Measurements from ENCODE around the gene WDR62. TPM values are rescaled to one million over a fixed set of nuclear protein-coding genes. Genes with fewer than 3 reads are reported as not detected.

The WDR62 gene
- total RNA-seq, 2 experiments from 2014 or later = 2.0 to 2.6 TPM

- no peak overlapping the region for H3K27ac ChIP-seq (ENCODE audit: low read depth in 1 of 2, low read length in 2 of 2)
- H3K4me1 Mint-ChIP-seq (ENCODE audit: low read depth) = peaks cover 6% of the 10 kb centered on the region
- H3K27ac Mint-ChIP-seq = no peak overlapping the region
- H3K4me3 Mint-ChIP-seq = no peak overlapping the region
- no peaks in the 10 kb centered on the region for H3K9me3 ChIP-seq (ENCODE audit: control insufficient read depth in 1 of 2, insufficient read depth in 1 of 2, low read length in 2 of 2)
- H3K9me3 Mint-ChIP-seq = no peaks in the 10 kb centered on the region
- H3K27me3 ChIP-seq (ENCODE audit: control insufficient read depth in 1 of 2, insufficient read depth in 2 of 2, low read length in 2 of 2) = no peaks in the 10 kb centered on the region
- ATAC-seq (ENCODE audit: poor library complexity) (no peak), DNase-seq (no peak)
- ChIA-PET CTCF (no interaction called here), POLR2A (interaction anchor here (1.1 kb wide), 1 partner anchor 25 kb away, joined by 3 read pairs; no protein-coding TSS in a partner anchor)
- TF ChIP-seq, protein P1, sequence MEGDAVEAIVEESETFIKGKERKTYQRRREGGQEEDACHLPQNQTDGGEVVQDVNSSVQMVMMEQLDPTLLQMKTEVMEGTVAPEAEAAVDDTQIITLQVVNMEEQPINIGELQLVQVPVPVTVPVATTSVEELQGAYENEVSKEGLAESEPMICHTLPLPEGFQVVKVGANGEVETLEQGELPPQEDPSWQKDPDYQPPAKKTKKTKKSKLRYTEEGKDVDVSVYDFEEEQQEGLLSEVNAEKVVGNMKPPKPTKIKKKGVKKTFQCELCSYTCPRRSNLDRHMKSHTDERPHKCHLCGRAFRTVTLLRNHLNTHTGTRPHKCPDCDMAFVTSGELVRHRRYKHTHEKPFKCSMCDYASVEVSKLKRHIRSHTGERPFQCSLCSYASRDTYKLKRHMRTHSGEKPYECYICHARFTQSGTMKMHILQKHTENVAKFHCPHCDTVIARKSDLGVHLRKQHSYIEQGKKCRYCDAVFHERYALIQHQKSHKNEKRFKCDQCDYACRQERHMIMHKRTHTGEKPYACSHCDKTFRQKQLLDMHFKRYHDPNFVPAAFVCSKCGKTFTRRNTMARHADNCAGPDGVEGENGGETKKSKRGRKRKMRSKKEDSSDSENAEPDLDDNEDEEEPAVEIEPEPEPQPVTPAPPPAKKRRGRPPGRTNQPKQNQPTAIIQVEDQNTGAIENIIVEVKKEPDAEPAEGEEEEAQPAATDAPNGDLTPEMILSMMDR (IDR thresholded peaks at IDR 0.05) = no peak
- no peak overlapping the region for H3K4me3 ChIP-seq (ENCODE audit: low read length)
- H3K36me3 ChIP-seq (ENCODE audit: insufficient read depth, low read length) = peaks cover 21% of the 10 kb centered on the region
- intact Hi-C loops (cut with DNase I, micrococcal nuclease) = no loop called here
- H3K36me3 Mint-ChIP-seq (ENCODE audit: low read depth) = peaks cover 19% of the 10 kb centered on the region
- H3K4me1 ChIP-seq (ENCODE audit: insufficient read depth, low read length) = peaks cover 7% of the 10 kb centered on the region
- H3K27me3 Mint-ChIP-seq = no peaks in the 10 kb centered on the region
These were observed 54.0 kb downstream of the WDR62 start for GRCh38 chr19:36108684-36109083.

- CTCF ChIA-PET = no interaction called here
- H3K36me3 ChIP-seq (ENCODE audit: insufficient read depth, low read length) = peaks cover 21% of the 10 kb centered on the region
- POLR2A ChIA-PET = no interaction called here
- no peak within 1 kb of the TSS for H3K27ac ChIP-seq (ENCODE audit: low read depth in 1 of 2, low read length in 2 of 2)
- no peaks in the 10 kb centered on the region for H3K27me3 ChIP-seq (ENCODE audit: control insufficient read depth in 1 of 2, insufficient read depth in 2 of 2, low read length in 2 of 2)
- Mint-ChIP-seq H3K27ac (peak within 1 kb of the TSS; percentile 30), H3K4me3 (peak within 1 kb of the TSS; percentile 43), H3K27me3 (no peaks in the 10 kb centered on the region), H3K4me1 (ENCODE audit: low read depth) (peaks cover 23% of the 10 kb centered on the region), H3K36me3 (ENCODE audit: low read depth) (peaks cover 36% of the 10 kb centered on the region), H3K9me3 (no peaks in the 10 kb centered on the region)
- intact Hi-C loops (cut with DNase I, micrococcal nuclease) = loop anchor here (5.0 to 10.0 kb wide), 6 partner anchors 113 to 1204 kb away; partner anchors contain the start of genes IGFLR1 (in 1 of the 2), LIN37 (in 1 of the 2), PSENEN (in 1 of the 2) and SDHAF1 (in 1 of the 2)
- TF ChIP-seq, protein P1 (IDR thresholded peaks at IDR 0.05) = no peak
- ATAC-seq (ENCODE audit: poor library complexity) = no peak
- H3K4me1 ChIP-seq (ENCODE audit: insufficient read depth, low read length) = peaks cover 21% of the 10 kb centered on the region
- H3K9me3 ChIP-seq (ENCODE audit: control insufficient read depth in 1 of 2, insufficient read depth in 1 of 2, low read length in 2 of 2) = no peaks in the 10 kb centered on the region
- DNase-seq = no peak
- no peak within 1 kb of the TSS for H3K4me3 ChIP-seq (ENCODE audit: low read length)
These were observed 55.9 kb downstream of the WDR62 start, which contains the start of gene OVOL3 for GRCh38 chr19:36110487-36111199. Gene OVOL3, plus strand, starts transcription at chr19:36111143. Its CDS starts 60 bp downstream, at chr19:36111203.

DNA sequence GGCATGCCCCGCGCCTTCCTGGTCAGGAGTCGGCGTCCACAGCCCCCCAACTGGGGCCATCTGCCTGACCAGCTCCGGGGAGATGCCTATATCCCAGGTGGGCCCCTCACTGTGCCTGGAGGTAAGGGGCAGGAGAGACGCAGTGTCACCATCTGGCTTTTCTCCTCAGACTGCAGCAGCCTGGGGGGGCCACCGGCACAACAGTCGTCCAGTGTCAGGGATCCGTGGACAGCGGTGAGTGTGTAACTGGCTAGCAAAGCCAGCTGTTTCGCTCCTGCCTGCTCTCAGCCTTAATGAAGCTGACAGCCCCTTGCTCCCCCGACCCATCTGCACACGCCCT lies 56.5 kb downstream of the WDR62 start:
- Histone ChIP-seq H3K4me3 (ENCODE audit: low read length) (no peak overlapping the region), H3K36me3 (ENCODE audit: insufficient read depth, low read length) (peaks cover 18% of the 10 kb centered on the region), H3K9me3 (ENCODE audit: control insufficient read depth in 1 of 2, insufficient read depth in 1 of 2, low read length in 2 of 2) (no peaks in the 10 kb centered on the region), H3K4me1 (ENCODE audit: insufficient read depth, low read length) (peaks cover 27% of the 10 kb centered on the region), H3K27ac (ENCODE audit: low read depth in 1 of 2, low read length in 2 of 2) (no peak overlapping the region), H3K27me3 (ENCODE audit: control insufficient read depth in 1 of 2, insufficient read depth in 2 of 2, low read length in 2 of 2) (no peaks in the 10 kb centered on the region)
- Mint-ChIP-seq H3K27me3 (no peaks in the 10 kb centered on the region), H3K4me1 (ENCODE audit: low read depth) (peaks cover 27% of the 10 kb centered on the region), H3K36me3 (ENCODE audit: low read depth) (peaks cover 41% of the 10 kb centered on the region), H3K27ac (peak overlapping the region; percentile 30), H3K9me3 (no peaks in the 10 kb centered on the region), H3K4me3 (no peak overlapping the region)
- POLR2A ChIA-PET = no interaction called here
- intact Hi-C loops (cut with DNase I, micrococcal nuclease) = loop anchor here (5.0 to 10.0 kb wide), 6 partner anchors 114 to 1204 kb away; partner anchors contain the start of genes IGFLR1 (in 1 of the 2), LIN37 (in 1 of the 2), PSENEN (in 1 of the 2) and SDHAF1 (in 1 of the 2)
- TF ChIP-seq, protein P1 (IDR thresholded peaks at IDR 0.05) = no peak
- no peak for ATAC-seq (ENCODE audit: poor library complexity)
- no peak for DNase-seq
- CTCF ChIA-PET = no interaction called here

All from CD4-positive, alpha-beta T cell (primary cell).